ENCODE measurements around the gene TNS3.
A peak's percentile ranks its signal among the peaks of the same experiment; 100 is the strongest.

Gene TNS3

GRCh38 chr7:47405921-47406800 lies 175.8 kb downstream of the TNS3 start:
- DNase-seq (ENCODE audit: low read depth) = no peak

GRCh38 chr7:47405286-47405904 lies 176.5 kb downstream of the TNS3 start:
- no peak for DNase-seq (ENCODE audit: low read depth)

- DNase-seq (ENCODE audit: low read depth) = no peak
Observed at GRCh38 chr7:47404010-47404409, 177.9 kb downstream of the TNS3 start.

- DNase-seq (ENCODE audit: low read depth) = no peak
Observed at GRCh38 chr7:47402941-47403866, 178.7 kb downstream of the TNS3 start.

GRCh38 chr7:47401611-47402570 lies 180.0 kb downstream of the TNS3 start:
- DNase-seq (ENCODE audit: low read depth) = no peak

GRCh38 chr7:47400741-47401206 lies 181.1 kb downstream of the TNS3 start:
- no peak for DNase-seq (ENCODE audit: low read depth)

GRCh38 chr7:47400001-47400400 lies 181.9 kb downstream of the TNS3 start:
- DNase-seq (ENCODE audit: low read depth) = no peak

GRCh38 chr7:47394751-47395252 lies 187.1 kb downstream of the TNS3 start:
- DNase-seq (ENCODE audit: low read depth) = no peak

GRCh38 chr7:47394216-47394615 lies 187.7 kb downstream of the TNS3 start:
- no peak for DNase-seq (ENCODE audit: low read depth)

- no peak for DNase-seq (ENCODE audit: low read depth)
Observed at GRCh38 chr7:47393406-47393805, 188.5 kb downstream of the TNS3 start.

GRCh38 chr7:47392241-47392759 lies 189.6 kb downstream of the TNS3 start:
- DNase-seq (ENCODE audit: low read depth) = peak; percentile 30

GRCh38 chr7:47391726-47392125 lies 190.2 kb downstream of the TNS3 start:
- DNase-seq (ENCODE audit: low read depth) = no peak

GRCh38 chr7:47390914-47391313 lies 191.0 kb downstream of the TNS3 start:
- no peak for DNase-seq (ENCODE audit: low read depth)

- DNase-seq (ENCODE audit: low read depth) = no peak
Observed at GRCh38 chr7:47389923-47390630, 191.8 kb downstream of the TNS3 start.

- DNase-seq (ENCODE audit: low read depth) = no peak
Observed at GRCh38 chr7:47389171-47389922, 192.6 kb downstream of the TNS3 start.

- DNase-seq (ENCODE audit: low read depth) = no peak
Observed at GRCh38 chr7:47387506-47387905, 194.4 kb downstream of the TNS3 start.

GRCh38 chr7:47386273-47386835 lies 195.6 kb downstream of the TNS3 start:
- no peak for DNase-seq (ENCODE audit: low read depth)

GRCh38 chr7:47385536-47386125 lies 196.3 kb downstream of the TNS3 start:
- no peak for DNase-seq (ENCODE audit: low read depth)

Data from GM04503 (cell line).